ENCODE results near the gene TMTC4. TPM values are rescaled to one million over a fixed set of nuclear protein-coding genes. Genes with fewer than 3 reads are reported as not detected.

The TMTC4 gene, protein sequence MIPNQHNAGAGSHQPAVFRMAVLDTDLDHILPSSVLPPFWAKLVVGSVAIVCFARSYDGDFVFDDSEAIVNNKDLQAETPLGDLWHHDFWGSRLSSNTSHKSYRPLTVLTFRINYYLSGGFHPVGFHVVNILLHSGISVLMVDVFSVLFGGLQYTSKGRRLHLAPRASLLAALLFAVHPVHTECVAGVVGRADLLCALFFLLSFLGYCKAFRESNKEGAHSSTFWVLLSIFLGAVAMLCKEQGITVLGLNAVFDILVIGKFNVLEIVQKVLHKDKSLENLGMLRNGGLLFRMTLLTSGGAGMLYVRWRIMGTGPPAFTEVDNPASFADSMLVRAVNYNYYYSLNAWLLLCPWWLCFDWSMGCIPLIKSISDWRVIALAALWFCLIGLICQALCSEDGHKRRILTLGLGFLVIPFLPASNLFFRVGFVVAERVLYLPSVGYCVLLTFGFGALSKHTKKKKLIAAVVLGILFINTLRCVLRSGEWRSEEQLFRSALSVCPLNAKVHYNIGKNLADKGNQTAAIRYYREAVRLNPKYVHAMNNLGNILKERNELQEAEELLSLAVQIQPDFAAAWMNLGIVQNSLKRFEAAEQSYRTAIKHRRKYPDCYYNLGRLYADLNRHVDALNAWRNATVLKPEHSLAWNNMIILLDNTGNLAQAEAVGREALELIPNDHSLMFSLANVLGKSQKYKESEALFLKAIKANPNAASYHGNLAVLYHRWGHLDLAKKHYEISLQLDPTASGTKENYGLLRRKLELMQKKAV
- total RNA-seq, result 10 to 100 TPM in 1 of 4 donors, 1 to 10 TPM in 3; 6.5 to 10.6 (median 7.7) TPM

DNA sequence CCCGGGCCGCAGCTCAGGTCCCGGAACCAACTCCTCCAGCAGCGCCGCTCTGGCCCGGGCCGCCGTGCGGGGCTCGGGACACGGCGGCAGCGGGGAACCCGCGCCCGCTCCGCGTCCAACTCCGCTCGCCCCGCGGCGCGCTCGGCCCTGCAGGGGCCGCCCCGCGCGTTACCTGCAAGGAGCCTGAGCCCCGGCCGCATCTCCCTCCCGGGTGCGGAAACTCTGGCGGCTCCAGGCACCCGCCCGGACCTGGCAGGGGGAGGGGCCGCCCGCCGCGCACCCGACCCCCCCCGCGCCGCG, at the start of gene TMTC4:
Gene TMTC4, minus strand, starts transcription at position 224 of the 300 bp plus-strand sequence. CDS start 4,433 bp downstream, outside the sequence.
- DNase-seq (no peak), ATAC-seq (peak; percentile 58 to 68)
- intact Hi-C loops (cut with DNase I; ENCODE audit: low total_unique reads), result loop anchor here (2.0 to 10.0 kb wide), 3 partner anchors 580 to 1720 kb away; partner anchors contain the start of gene CLYBL
- H3K9me3 ChIP-seq, result no peaks in the 10 kb centered on the region
- in situ Hi-C loops (cut with MboI; ENCODE audit: low sequenced_read_pairs in 4 of 4), result no loop called here
- no peaks in the 10 kb centered on the region for H3K36me3 ChIP-seq
- peak within 1 kb of the TSS; percentile 70 to 92 (median 76) for H3K4me3 ChIP-seq
- no peak for TF ChIP-seq POLR2A (IDR thresholded peaks at IDR 0.05)
- TF ChIP-seq, protein P1, sequence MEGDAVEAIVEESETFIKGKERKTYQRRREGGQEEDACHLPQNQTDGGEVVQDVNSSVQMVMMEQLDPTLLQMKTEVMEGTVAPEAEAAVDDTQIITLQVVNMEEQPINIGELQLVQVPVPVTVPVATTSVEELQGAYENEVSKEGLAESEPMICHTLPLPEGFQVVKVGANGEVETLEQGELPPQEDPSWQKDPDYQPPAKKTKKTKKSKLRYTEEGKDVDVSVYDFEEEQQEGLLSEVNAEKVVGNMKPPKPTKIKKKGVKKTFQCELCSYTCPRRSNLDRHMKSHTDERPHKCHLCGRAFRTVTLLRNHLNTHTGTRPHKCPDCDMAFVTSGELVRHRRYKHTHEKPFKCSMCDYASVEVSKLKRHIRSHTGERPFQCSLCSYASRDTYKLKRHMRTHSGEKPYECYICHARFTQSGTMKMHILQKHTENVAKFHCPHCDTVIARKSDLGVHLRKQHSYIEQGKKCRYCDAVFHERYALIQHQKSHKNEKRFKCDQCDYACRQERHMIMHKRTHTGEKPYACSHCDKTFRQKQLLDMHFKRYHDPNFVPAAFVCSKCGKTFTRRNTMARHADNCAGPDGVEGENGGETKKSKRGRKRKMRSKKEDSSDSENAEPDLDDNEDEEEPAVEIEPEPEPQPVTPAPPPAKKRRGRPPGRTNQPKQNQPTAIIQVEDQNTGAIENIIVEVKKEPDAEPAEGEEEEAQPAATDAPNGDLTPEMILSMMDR (IDR thresholded peaks at IDR 0.05 in 4 of 5, conservative IDR thresholded peaks at IDR 0.05 in 1 of 5), result no peak
- H3K27me3 ChIP-seq, result no peaks in the 10 kb centered on the region
- H3K27ac ChIP-seq, result peak within 1 kb of the TSS; percentile 71 to 83 (median 78)
- H3K4me1 ChIP-seq, result peaks cover 4 to 12% of the 10 kb centered on the region in 2 donors

DNA sequence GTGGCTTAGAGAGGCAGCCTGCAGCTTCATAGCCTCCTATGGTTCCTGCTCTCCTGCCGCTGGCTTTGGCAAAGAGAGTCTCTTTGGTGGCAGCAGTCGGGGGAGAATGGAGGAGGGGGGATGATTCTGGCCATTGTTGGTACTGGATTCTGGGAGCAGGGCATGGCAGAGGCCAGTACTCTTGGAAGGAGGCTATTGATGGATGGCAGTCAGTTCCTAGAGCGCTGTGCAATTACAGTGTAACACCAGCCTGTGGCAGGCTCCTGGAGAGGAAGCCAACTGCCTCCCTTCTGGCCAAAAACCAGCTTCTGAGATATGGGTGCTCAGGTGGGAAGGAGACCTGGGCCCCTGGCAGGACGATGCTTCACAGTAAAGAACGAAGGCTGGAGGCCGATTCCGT, 47.9 kb upstream of the TMTC4 start:
- no peak overlapping the region for H3K4me3 ChIP-seq
- H3K27ac ChIP-seq, result no peak overlapping the region
- no peak for DNase-seq
- in situ Hi-C loops (cut with MboI; ENCODE audit: low sequenced_read_pairs in 4 of 4), result no loop called here
- H3K27me3 ChIP-seq, result peaks cover 0 to 2% (median 0%) of the 10 kb centered on the region in 3 donors
- no peak for TF ChIP-seq POLR2A (IDR thresholded peaks at IDR 0.05)
- TF ChIP-seq, protein P1 (IDR thresholded peaks at IDR 0.05 in 4 of 5, conservative IDR thresholded peaks at IDR 0.05 in 1 of 5), result no peak
- no peaks in the 10 kb centered on the region for H3K36me3 ChIP-seq
- H3K9me3 ChIP-seq, result no peaks in the 10 kb centered on the region
- intact Hi-C loops (cut with DNase I; ENCODE audit: low total_unique reads), result no loop called here
- ATAC-seq, result no peak
- no peaks in the 10 kb centered on the region for H3K4me1 ChIP-seq

DNA sequence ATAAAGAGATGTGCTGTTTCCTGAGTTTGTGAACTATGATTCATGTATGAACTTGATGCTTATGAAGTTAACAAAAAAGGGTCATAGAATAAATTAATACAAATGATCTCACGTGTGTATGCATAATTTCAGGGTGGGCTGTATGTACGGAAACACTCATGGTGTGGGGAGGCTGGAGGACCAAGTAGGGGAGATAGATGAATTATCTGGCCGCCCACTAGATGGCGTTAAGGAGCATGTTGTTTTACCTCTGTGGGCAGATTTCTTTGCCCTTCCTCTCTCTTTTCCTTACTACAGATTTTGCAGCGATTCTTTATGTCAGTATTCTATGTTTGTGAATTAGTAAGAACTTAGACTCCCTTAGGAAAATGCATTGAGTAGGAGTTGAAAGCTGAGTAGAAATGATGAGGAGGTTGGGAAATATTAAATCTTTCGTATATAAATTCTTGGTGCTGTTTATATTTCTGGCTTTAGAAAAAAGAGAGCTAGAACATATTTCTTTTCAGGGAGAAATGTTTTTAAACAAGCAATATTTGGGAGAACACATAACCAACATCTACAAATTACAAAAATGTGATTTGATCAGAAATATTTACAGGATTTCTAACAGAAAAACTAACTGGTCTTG, 47.4 kb upstream of the TMTC4 start:
- no peak for TF ChIP-seq POLR2A (IDR thresholded peaks at IDR 0.05)
- TF ChIP-seq, protein P1 (IDR thresholded peaks at IDR 0.05 in 4 of 5, conservative IDR thresholded peaks at IDR 0.05 in 1 of 5), result peak in 2 of 5 experiments; percentile 42 to 55

DNA sequence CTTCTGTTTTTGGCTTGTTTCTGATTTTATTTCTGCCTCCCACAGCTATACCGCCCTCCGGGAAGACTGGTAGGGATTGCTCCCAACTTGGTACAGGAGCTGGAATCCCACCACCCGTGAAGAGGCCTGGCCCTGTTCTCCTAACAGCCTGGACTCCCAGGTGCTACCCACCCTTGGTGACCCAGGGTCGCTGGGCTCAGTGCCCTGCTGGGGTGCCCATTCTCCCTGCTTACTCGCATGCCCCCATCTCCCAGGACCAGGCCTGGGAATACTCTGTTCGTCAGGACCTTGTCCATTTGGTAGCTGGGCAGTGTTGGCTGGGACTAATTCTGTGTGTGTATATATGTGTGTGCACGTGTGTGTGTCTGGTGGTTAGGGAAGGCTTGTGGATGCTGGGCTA, 41.0 kb upstream of the TMTC4 start:
- intact Hi-C loops (cut with DNase I; ENCODE audit: low total_unique reads) (no loop called here), in situ Hi-C loops (cut with MboI; ENCODE audit: low sequenced_read_pairs in 4 of 4) (no loop called here)
- Histone ChIP-seq H3K4me1 (no peaks in the 10 kb centered on the region), H3K27ac (no peak overlapping the region), H3K36me3 (no peaks in the 10 kb centered on the region), H3K27me3 (peaks cover 0 to 2% (median 0%) of the 10 kb centered on the region in 3 donors), H3K9me3 (no peaks in the 10 kb centered on the region), H3K4me3 (no peak overlapping the region)
- DNase-seq (no peak), ATAC-seq (no peak)
- no peak for TF ChIP-seq POLR2A (IDR thresholded peaks at IDR 0.05)
- TF ChIP-seq, protein P1 (IDR thresholded peaks at IDR 0.05 in 4 of 5, conservative IDR thresholded peaks at IDR 0.05 in 1 of 5), result no peak

More for the DNA sequence above, 47.4 kb upstream of the TMTC4 start:
- DNase-seq (no peak), ATAC-seq (no peak)
- Histone ChIP-seq H3K27ac (no peak overlapping the region), H3K36me3 (no peaks in the 10 kb centered on the region), H3K9me3 (no peaks in the 10 kb centered on the region), H3K27me3 (peaks cover 0 to 2% (median 0%) of the 10 kb centered on the region in 3 donors), H3K4me1 (no peaks in the 10 kb centered on the region), H3K4me3 (no peak overlapping the region)
- intact Hi-C loops (cut with DNase I; ENCODE audit: low total_unique reads) (no loop called here), in situ Hi-C loops (cut with MboI; ENCODE audit: low sequenced_read_pairs in 4 of 4) (no loop called here)

Measured in gastrocnemius medialis (tissue), 4 donors.